ENCODE results near the gene CDC27. TPM values are rescaled to one million over a fixed set of nuclear protein-coding genes. Genes with fewer than 3 reads are reported as not detected.
"Not testable (repeated sequence)": the region's sequence is repeated elsewhere in the genome, so short reads cannot be mapped to it uniquely, and the experiment has no call there.

Gene CDC27
- polyA plus RNA-seq, 1 donor from 2014 or later = 50.1 TPM

GRCh38 chr17:47176389-47176826 is 12.7 kb downstream of the CDC27 start:
- H4K20me1 ChIP-seq (ENCODE audit: insufficient read depth) = no peaks in the 10 kb centered on the region
- H3K4me3 ChIP-seq (ENCODE audit: low read length) = no peak overlapping the region
- H3K9me3 ChIP-seq (ENCODE audit: low read length) = no peaks in the 10 kb centered on the region
- H3K36me3 ChIP-seq (ENCODE audit: insufficient read depth, low read length) = peaks cover 6% of the 10 kb centered on the region
- H2AFZ ChIP-seq (ENCODE audit: low read depth, low read length) = no peak overlapping the region
- no peak overlapping the region for H3K4me2 ChIP-seq (ENCODE audit: low read length)
- H3K27ac ChIP-seq (ENCODE audit: low read length) = no peak overlapping the region
- TF ChIP-seq POLR2AphosphoS5 (IDR thresholded peaks at IDR 0.05) (no peak), RAD21 (conservative IDR thresholded peaks at IDR 0.05) (no peak), SMC3 (conservative IDR thresholded peaks at IDR 0.05; ENCODE audit: poor library complexity) (no peak), MXI1 (conservative IDR thresholded peaks at IDR 0.05; ENCODE audit: poor library complexity, severe bottlenecking) (no peak), EP300 (conservative IDR thresholded peaks at IDR 0.05; ENCODE audit: poor library complexity, severe bottlenecking) (no peak), EZH2 (IDR thresholded peaks at IDR 0.05; ENCODE audit: borderline replicate concordance, insufficient read depth, low read length, poor library complexity, severe bottlenecking) (no peak), TAF1 (IDR thresholded peaks at IDR 0.05; ENCODE audit: low read depth) (no peak)
- TF ChIP-seq, protein P1, sequence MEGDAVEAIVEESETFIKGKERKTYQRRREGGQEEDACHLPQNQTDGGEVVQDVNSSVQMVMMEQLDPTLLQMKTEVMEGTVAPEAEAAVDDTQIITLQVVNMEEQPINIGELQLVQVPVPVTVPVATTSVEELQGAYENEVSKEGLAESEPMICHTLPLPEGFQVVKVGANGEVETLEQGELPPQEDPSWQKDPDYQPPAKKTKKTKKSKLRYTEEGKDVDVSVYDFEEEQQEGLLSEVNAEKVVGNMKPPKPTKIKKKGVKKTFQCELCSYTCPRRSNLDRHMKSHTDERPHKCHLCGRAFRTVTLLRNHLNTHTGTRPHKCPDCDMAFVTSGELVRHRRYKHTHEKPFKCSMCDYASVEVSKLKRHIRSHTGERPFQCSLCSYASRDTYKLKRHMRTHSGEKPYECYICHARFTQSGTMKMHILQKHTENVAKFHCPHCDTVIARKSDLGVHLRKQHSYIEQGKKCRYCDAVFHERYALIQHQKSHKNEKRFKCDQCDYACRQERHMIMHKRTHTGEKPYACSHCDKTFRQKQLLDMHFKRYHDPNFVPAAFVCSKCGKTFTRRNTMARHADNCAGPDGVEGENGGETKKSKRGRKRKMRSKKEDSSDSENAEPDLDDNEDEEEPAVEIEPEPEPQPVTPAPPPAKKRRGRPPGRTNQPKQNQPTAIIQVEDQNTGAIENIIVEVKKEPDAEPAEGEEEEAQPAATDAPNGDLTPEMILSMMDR (IDR thresholded peaks at IDR 0.05; ENCODE audit: poor library complexity, severe bottlenecking) = no peak
- TF ChIP-seq, protein P2, sequence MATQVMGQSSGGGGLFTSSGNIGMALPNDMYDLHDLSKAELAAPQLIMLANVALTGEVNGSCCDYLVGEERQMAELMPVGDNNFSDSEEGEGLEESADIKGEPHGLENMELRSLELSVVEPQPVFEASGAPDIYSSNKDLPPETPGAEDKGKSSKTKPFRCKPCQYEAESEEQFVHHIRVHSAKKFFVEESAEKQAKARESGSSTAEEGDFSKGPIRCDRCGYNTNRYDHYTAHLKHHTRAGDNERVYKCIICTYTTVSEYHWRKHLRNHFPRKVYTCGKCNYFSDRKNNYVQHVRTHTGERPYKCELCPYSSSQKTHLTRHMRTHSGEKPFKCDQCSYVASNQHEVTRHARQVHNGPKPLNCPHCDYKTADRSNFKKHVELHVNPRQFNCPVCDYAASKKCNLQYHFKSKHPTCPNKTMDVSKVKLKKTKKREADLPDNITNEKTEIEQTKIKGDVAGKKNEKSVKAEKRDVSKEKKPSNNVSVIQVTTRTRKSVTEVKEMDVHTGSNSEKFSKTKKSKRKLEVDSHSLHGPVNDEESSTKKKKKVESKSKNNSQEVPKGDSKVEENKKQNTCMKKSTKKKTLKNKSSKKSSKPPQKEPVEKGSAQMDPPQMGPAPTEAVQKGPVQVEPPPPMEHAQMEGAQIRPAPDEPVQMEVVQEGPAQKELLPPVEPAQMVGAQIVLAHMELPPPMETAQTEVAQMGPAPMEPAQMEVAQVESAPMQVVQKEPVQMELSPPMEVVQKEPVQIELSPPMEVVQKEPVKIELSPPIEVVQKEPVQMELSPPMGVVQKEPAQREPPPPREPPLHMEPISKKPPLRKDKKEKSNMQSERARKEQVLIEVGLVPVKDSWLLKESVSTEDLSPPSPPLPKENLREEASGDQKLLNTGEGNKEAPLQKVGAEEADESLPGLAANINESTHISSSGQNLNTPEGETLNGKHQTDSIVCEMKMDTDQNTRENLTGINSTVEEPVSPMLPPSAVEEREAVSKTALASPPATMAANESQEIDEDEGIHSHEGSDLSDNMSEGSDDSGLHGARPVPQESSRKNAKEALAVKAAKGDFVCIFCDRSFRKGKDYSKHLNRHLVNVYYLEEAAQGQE (IDR thresholded peaks at IDR 0.05; ENCODE audit: borderline replicate concordance) = no peak
- H3F3A ChIP-seq (ENCODE audit: insufficient read depth, low read length, poor library complexity, severe bottlenecking) = no peaks in the 10 kb centered on the region
- no peak overlapping the region for H3K9ac ChIP-seq (ENCODE audit: low read length)
- H3K27me3 ChIP-seq (ENCODE audit: insufficient read depth, low read depth, low read length) = no peaks in the 10 kb centered on the region
- H3K9me2 ChIP-seq (ENCODE audit: insufficient read depth, low read length) = no peaks in the 10 kb centered on the region
- H3K79me2 ChIP-seq (replicated peaks; ENCODE audit: insufficient read depth, low read length) = peaks cover 37% of the 10 kb centered on the region

GRCh38 chr17:47174823-47175222 is 14.3 kb downstream of the CDC27 start:
- not testable (repeated sequence) for H3K27ac ChIP-seq (ENCODE audit: low read length); H3K27me3 ChIP-seq (ENCODE audit: insufficient read depth, low read depth, low read length); H3F3A ChIP-seq (ENCODE audit: insufficient read depth, low read length, poor library complexity, severe bottlenecking); H2AFZ ChIP-seq (ENCODE audit: low read depth, low read length); H3K9ac ChIP-seq (ENCODE audit: low read length); H3K9me3 ChIP-seq (ENCODE audit: low read length); H3K9me2 ChIP-seq (ENCODE audit: insufficient read depth, low read length); H3K36me3 ChIP-seq (ENCODE audit: insufficient read depth, low read length); H3K4me3 ChIP-seq (ENCODE audit: low read length); H3K4me2 ChIP-seq (ENCODE audit: low read length); H4K20me1 ChIP-seq (ENCODE audit: insufficient read depth)
- peaks cover 37% of the 10 kb centered on the region for H3K79me2 ChIP-seq (replicated peaks; ENCODE audit: insufficient read depth, low read length)

Data from neural cell (in vitro differentiated cells).